Bone marrow (tissue), 2 donors: Measurements from ENCODE around the gene NFATC3.
A peak's percentile ranks its signal among the peaks of the same experiment; 100 is the strongest.

ENCODE experiments used
- DNase-seq, 2 donors: peaks; one replicate each; lab custom pipeline; 2025; lab: John Stamatoyannopoulos, UW

The NFATC3 gene

DNA sequence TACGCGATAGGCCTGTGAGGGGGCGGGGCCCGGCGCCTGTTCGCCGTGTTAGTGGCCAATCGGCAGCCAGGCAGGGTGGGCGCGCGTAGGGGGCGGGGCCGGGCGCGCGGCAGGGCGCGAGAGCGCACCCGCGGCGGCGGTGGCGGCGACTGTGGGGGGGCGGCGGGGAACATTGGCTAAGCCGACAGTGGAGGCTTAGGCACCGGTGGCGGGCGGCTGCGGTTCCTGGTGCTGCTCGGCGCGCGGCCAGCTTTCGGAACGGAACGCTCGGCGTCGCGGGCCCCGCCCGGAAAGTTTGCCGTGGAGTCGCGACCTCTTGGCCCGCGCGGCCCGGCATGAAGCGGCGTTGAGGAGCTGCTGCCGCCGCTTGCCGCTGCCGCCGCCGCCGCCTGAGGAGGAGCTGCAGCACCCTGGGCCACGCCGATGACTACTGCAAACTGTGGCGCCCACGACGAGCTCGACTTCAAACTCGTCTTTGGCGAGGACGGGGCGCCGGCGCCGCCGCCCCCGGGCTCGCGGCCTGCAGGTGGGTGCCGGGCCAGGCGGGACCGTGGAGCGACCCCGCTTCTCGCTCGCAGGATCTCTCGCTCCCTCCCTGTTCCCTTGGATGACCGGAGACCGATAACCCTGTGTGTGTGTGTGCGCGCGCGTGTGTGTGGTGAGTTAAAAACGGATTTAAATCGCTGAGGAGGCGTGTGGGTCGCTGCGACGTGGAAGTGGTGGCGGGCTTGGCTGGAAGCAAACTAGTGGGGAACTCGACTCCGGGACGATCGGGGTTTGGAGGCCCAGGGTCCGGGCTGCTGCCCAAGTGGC is at the start of gene NFATC3:
Gene NFATC3, plus strand, starts transcription at position 112 of the 813 bp plus-strand sequence. Its CDS starts 312 bp downstream, at position 424.
- DNase-seq, result peak; percentile 38 to 96

DNA sequence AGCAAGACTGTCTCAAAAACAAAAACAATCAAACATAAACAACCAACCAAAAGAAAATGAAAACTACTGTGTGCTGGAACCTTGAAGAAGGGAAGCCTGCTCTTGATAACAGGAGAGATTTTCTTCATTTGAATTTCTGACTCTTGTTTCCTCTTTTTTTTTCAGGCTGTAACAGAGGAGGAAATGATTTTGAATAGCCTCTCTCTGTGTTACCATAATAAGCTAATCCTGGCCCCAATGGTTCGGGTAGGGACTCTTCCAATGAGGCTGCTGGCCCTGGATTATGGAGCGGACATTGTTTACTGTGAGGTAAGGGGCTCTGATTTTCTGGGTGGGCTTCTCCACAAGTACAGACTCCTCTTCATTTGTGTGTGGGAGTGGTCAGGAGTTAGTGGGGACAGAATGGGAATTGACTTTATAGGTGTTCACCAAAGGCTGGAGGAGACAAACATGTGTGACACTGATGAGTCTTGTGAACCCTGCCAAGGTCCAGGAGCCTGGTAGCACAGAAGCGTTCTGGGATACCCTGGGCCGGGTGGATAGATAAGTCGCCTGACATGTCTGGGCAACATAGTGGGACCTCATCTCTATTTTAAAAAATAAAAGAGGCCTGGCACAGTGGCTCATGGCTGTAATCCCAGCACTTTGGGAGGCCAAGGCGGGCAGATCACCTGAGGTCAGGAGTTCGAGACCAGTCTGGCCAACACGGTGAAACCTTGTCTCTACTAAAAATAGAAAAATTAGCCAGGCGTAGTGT is 47.2 kb upstream of the NFATC3 start:
- peak in 1 of 2 donors; percentile 30 for DNase-seq

DNA sequence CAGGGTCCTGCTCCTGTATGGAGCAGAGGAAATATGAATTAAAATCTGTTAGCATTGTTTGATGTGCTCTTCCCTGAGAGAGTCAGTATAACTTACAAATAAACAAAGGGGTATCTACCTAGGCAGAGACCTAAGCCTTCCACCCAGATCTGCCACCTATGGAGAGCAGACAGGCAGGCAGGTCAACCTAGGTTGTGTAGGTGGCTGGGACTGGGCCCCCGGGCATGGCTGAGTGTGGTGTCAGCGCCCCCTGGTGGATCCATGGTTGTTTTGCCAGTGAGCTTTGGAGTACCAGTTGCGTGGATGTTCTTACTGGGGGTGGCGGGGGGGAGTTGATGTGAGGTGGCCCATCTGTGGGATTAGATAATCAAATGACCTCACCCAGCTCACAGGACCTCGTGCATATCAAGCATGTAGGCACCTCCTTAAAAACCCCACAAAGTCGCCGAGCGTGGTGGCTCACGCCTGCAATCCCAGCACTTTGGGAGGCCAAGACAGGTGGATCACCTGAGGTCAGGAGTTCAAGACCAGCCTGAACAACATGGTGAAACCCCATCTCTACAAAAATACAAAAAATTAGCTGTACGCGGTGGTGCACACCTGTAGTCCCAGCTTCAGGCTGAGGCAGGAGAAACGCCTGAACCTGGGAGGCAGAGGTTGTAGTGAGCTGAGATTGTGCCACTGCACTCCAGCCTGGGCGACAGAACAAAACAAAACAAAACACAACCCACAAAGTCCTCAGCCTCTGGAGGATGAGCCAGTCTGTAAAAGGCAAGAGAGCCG is 44.5 kb upstream of the NFATC3 start:
- DNase-seq, result peak; percentile 61 to 75

GRCh38 chr16:68041783-68042182 is 43.4 kb upstream of the NFATC3 start:
- no peak for DNase-seq

DNA sequence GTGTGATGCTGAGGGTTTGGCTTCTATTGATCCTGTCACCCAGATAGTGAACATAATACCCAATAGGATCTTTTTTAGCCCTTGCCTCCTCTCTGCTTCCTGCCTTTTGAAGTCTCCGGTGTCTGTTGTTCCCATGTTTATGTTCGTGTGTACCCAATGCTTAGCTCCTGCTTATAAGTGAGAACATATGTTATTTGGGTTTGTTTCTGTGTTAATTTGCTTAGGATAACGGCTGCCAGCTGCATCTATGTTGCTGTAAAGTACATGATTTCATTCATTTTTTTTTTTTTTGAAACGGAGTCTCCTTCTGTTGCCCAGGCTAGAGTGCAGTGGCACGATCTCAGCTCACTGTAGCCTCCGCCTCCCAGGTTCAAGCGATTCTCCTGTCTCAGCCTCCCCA is 39.1 kb upstream of the NFATC3 start:
- DNase-seq, result no peak

GRCh38 chr16:68047987-68048386 is 37.2 kb upstream of the NFATC3 start:
- no peak for DNase-seq

DNA sequence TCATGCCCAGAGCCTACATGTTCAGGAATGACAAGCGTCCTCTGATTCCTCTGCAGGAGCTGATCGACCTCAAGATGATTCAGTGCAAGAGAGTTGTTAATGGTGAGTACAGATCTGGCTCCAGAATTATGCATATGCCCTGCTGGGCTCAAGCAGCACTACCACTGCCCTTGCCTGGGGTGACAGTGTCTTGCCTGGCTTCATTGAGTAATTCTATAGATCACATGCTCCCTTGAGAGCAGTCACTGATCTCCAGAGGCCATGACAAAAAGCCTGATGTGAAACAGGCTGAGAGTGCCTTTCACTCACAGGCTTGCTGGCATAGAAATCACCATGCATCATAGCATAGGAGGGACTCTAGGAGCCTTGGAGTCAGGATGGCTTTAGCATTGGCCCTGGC is 35.7 kb upstream of the NFATC3 start:
- DNase-seq, result no peak

DNA sequence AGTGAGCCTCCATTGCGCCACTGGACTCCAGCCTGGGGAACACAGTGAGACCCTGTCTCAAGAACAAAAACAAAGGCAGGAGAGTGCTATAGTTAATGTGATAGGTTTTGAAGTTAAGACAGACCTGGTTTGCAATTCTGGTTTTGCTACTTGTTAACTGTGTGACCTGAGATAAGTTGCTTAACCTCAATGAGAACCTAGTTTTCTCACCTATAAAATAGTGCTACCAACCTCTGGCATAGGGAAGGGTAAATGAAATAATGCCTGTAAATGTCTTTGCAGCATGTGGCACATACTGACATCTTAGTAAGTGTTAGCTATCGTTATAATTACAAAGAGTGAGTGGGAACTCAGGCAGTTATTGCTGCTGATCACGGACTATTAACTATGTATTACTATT is 29.8 kb upstream of the NFATC3 start:
- DNase-seq, result no peak

DNA sequence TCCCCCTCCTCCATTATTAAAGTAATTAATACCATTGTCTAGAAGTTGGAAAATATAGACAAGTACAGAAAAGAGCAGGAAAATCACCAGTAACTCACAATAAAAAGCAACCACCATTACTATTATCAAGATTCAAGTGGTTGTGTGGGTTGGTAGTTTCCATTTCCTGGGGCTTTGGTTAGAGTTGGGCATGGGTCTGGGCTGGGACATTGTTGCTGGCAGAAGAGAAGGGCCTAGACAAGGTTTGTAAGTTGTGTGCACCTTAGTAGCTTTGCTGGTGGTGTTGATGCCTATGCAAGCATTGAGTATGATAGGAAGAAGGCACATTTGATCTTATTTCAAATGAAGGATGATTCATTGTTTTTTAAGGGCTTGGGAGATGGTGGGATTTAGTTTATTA is 25.4 kb upstream of the NFATC3 start:
- no peak for DNase-seq

DNA sequence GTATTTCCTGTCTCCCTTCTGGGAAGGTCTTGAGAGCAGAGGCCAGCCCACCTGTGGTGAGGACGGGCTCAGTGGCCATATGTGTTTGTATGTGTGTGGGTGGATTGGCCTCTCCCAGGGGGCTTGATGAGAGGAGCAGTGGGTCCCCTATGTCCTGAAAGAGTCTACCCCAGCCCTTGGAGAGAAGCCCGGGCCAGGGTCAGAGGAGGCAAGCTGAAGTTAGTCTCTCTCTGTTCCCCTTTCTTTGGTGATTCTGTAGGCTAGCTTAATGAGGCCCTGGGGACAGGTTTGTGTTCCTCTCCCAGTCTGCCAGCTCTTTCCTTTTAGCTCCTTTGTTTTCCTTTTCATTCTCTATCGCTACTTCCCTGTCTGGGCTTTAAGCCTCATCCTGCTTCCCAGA is 23.8 kb upstream of the NFATC3 start:
- no peak for DNase-seq

- DNase-seq, result no peak
Measured at GRCh38 chr16:68062910-68063393, 22.2 kb upstream of the NFATC3 start.

DNA sequence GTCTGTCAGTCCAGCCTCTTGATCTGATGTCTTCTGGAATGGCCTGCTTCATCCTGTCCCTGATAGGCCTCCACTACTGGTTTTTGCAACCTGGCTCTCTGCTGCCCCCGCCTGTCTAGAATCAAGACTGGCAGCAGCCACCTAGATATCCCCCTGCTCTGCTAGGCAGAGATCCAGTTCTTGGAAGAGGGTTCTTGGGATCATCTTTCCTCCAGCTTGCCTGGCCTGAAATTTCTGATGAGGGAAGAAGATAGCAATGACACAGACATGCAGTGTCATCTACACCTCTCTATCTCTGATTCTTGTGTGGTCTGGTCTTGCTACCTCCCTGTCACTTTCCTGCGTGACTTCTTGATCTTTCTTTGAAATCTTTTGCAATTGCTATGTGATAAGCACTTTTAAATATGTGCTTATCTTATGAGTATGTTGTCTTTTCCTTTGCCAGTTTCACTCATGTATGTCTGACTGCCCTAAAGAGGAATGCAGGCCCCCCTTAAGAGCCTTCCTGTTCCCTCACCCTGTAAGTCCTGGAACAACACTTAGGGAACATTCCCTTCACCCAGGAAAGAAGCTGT is 20.3 kb upstream of the NFATC3 start:
- peak; percentile 25 to 70 for DNase-seq

- DNase-seq, result no peak
Measured at GRCh38 chr16:68065716-68066305, 19.4 kb upstream of the NFATC3 start.

DNA sequence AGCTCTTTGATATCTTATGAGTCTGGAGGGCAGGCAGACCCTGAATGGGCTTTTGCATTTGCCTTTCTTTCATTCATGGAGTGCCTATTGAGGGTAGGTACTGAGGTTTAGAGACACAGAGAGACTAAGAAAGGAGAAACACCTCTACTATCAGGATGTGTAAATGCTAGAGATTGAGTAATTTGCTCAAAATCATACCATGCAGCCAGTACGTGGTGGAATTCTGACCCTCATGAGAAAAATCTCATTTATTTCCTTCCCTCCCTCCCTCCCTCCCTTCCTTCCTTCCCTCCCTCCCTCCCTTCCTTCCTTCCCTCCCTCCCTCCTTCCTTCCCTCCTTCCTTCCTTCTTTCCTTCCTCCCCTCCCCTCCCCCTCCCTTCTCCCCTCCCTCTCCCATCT is 18.4 kb upstream of the NFATC3 start:
- DNase-seq, result no peak

GRCh38 chr16:68068926-68069325 is 16.2 kb upstream of the NFATC3 start:
- DNase-seq, result no peak

- DNase-seq, result no peak
Measured at GRCh38 chr16:68069511-68070248, 15.5 kb upstream of the NFATC3 start.

GRCh38 chr16:68070249-68070730 is 14.9 kb upstream of the NFATC3 start:
- DNase-seq, result peak in 1 of 2 donors; percentile 8

DNA sequence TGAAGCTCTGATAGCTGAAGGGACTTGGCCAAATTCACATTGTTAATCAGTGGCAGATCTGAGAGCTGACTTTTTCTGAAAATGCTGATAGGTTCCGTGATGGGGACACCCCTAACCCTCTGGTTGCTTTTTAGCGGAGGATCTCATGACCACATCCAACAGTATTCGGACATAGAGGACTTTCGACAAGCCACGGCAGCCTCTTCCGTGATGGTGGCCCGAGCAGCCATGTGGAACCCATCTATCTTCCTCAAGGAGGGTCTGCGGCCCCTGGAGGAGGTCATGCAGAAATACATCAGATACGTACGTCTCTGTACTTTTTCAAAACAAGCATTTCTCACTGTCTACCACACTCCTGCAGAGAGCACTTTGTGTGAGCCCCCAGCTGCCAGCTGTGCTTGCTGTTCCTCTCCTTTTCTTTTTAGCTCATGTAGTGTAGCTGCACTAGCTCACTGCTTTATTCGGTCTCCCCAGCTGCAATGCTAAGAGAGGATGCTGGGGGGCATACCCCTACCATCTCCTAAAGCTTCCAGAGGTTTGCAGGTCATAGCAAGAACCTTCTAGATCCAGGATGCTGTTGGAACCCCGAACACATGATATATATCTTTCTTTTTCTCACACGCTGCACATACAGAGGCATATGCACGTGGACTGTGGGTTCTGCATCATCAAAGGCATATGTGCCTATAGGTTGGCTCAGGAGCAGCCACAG is 14.2 kb upstream of the NFATC3 start:
- DNase-seq, result no peak

DNA sequence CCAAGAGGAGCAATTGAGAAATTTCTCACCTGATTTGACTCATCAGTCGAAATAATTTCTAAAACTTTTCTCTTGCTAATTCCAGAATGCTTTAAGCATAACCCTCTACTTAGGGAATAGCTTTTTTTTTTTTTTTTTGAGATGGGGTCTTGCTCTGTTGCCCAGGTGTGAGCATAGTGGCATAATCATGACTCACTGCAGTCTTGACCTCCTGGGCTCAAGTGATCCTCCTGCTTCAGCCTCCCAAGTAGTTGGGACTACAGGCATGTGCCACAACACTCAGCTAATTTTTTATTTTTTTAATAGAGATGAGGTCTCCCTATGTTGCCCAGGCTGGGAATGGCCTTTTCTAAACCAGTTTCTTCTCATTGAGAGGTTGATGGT is 13.7 kb upstream of the NFATC3 start:
- DNase-seq, result no peak

DNA sequence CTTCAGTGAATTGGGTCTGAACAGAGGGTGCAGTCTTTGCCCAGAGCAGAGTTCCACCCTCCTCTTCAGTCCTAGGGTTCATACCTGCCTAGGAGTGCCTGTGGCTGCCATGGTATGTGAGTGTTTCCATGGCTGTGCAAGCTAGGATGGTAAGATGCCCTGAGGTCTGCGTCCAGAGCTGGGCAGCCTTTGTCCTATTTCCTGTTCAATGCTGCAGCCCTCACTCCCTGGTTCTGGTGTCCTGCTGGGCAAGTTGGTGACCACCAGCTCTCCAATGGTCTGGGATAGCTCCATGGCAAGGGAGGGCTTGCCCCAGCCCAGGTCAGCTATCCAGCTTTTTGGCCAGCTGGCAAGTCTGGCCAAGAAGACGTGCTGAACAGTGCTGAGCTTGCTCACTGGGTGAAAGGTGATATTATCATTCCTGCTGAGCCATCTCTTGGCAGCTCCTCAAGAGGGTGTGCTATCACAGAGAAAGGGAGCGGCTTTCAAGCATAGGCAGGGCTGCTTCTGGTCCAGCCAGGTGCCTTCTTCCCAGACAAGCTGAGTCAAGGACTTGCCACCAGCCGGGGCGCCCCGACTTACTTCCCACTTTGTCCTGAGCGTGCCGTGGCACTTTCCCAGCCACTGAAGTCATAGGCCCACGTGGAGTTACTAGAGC is 13.0 kb upstream of the NFATC3 start:
- no peak for DNase-seq
